HepG2 (cell line): ENCODE results near the gene DCK. TPM values are rescaled to one million over a fixed set of nuclear protein-coding genes. Genes with fewer than 3 reads are reported as not detected.
"Not testable (repeated sequence)": the region's sequence is repeated elsewhere in the genome, so short reads cannot be mapped to it uniquely, and the experiment has no call there.

Source experiments
- ATAC-seq: fragments of 200-7000 bp; cut with Tn5 transposase; 3 replicates; pipeline ENCODE4 v1.9.1; 2020; ENCODE audit warnings: mild to moderate bottlenecking, moderate library complexity
- BruUV-seq: library from RNA; stranded (reverse); fragments of 400-500 nt; replicated peaks from 2 replicates; lab custom pipeline; 2021; lab: Mats Ljungman, UMichigan
- CTCF ChIA-PET: fragments of 300-600 bp; formaldehyde crosslinking; extraction: SDS; loops from one replicate; lab custom pipeline; 2021; ENCODE audit warnings: low total read pairs, inconsistent platforms, low intra/inter-chr PET ratio; lab: Yijun Ruan, JAX
- POLR2A ChIA-PET: fragments of 350-600 bp; sonication (Branson Sonifier 250); formaldehyde crosslinking; loops from one replicate; lab custom pipeline; 2020; ENCODE audit warnings: antibody characterized with exemption, inconsistent platforms; lab: Yijun Ruan, JAX
- DNase-seq: peaks from one replicate; pipeline ENCODE4 v3.0.0-alpha.2; 2015; ENCODE audit warnings: low spot score
- FAIRE-seq: peaks from 3 replicates; lab custom pipeline; 2011; peaks lifted over from hg19 to GRCh38; lab: Jason Lieb, UNC
- H2AFZ ChIP-seq: one replicate; pipeline ENCODE4 v1.6.1; 2011; ENCODE audit warnings: low read length, inconsistent platforms
- H3K27ac ChIP-seq: fragments of 300-600 bp; 3 replicates; pipeline ENCODE4 v1.8.0; 2011; ENCODE audit warnings: mixed run types, mild to moderate bottlenecking, mixed read lengths, low read length, inconsistent platforms; ENCODE audit not compliant: insufficient read depth; ENCODE audit errors: extremely low read length
- H3K27me3 ChIP-seq, 2 experiments: fragments of 200-600 bp in 1 of 2; 2 replicates in 1 of 2; 3 replicates in 1 of 2; pipeline versions ENCODE4 v1.6.0 to v1.8.0; 2011; ENCODE audit warnings: low read length in 2 of 2, mild to moderate bottlenecking in 2 of 2, moderate library complexity in 2 of 2, inconsistent platforms in 1 of 2; ENCODE audit not compliant: insufficient read depth in 2 of 2, control insufficient read depth in 1 of 2
- H3K36me3 ChIP-seq, 2 experiments: fragments of 200-600 bp in 1 of 2; replicated peaks in 1 of 2; 2 replicates in 1 of 2; 3 replicates in 1 of 2; pipeline versions ENCODE4 v1.5.1 to v1.8.0; 2011; ENCODE audit warnings: low read length in 2 of 2, inconsistent platforms in 1 of 2; ENCODE audit not compliant: insufficient read depth in 2 of 2, control insufficient read depth in 1 of 2
- H3K4me1 ChIP-seq: 2 replicates; pipeline ENCODE4 v1.5.1; 2012; ENCODE audit warnings: low read length, inconsistent platforms; ENCODE audit not compliant: insufficient read depth
- H3K4me2 ChIP-seq: 2 replicates; pipeline ENCODE4 v1.6.0; 2011; ENCODE audit warnings: low read depth, low read length, inconsistent platforms
- H3K4me3 ChIP-seq, 3 experiments: fragments of 200-600 bp in 1 of 3; sonication (generic), shearing (Covaris generic) in 1 of 3; replicated peaks in 1 of 3; 2 replicates each; pipeline ENCODE4 v1.5.1; 2011 to 2016; ENCODE audit warnings: low read length in 3 of 3, inconsistent platforms in 2 of 3, low read depth in 2 of 3, mild to moderate bottlenecking in 2 of 3, control low read depth in 1 of 3, mixed read lengths in 1 of 3; ENCODE audit not compliant: insufficient read depth in 1 of 3
- H3K79me2 ChIP-seq: one replicate; pipeline ENCODE4 v1.6.1; 2011; ENCODE audit warnings: low read length, inconsistent platforms; ENCODE audit not compliant: insufficient read depth
- H3K9ac ChIP-seq: 2 replicates; pipeline ENCODE4 v1.6.0; 2011; ENCODE audit warnings: mild to moderate bottlenecking, low read depth, low read length, inconsistent platforms; ENCODE audit not compliant: insufficient read depth
- H3K9me3 ChIP-seq: 2 replicates; pipeline ENCODE4 v1.5.1; 2012; ENCODE audit warnings: mild to moderate bottlenecking, low read length
- H4K20me1 ChIP-seq: 2 replicates; pipeline ENCODE4 v1.6.0; 2011; ENCODE audit warnings: inconsistent platforms, mild to moderate bottlenecking, low read length, moderate library complexity; ENCODE audit not compliant: insufficient read depth
- WGBS: methylation state at CpG from one replicate; pipeline ENCODE4 v1.1.6; 2017; ENCODE audit warnings: low lambda C conversion rate; 5-methylcytosine and 5-hydroxymethylcytosine counted together
- in situ Hi-C: cut with HindIII; loops from 2 replicates; pipeline ENCODE4 v1.10.0; 2017; ENCODE audit warnings: low pct_unique_long_range_greater_than_20kb; ENCODE audit not compliant: extremely low pct_ligation_motif_present
- intact Hi-C: fragments of 100-400 bp; cut with micrococcal nuclease; formaldehyde crosslinking; loops from one replicate; pipeline ENCODE4 v1.10.0; 2022; ENCODE audit not compliant: unreplicated experiment
- polyA plus RNA-seq, 8 experiments: library from polyadenylated mRNA; depleted of rRNA in 3 of 8; stranded (reverse) in 7 of 8; unstranded in 1 of 8; fragments of >200 nt; fragmentation: Illumina TruSeq in 4 of 8; extraction: Trizol in 4 of 8; gene quantifications; 2 replicates each; pipeline versions ENCODE4 v1.2.1 to v1.2.3, GENCODE V29; 2011 to 2016; ENCODE audit warnings: low read depth in 4 of 8, missing spikeins in 1 of 8, mixed read lengths in 1 of 8; ENCODE audit not compliant: insufficient read depth in 1 of 8
- total RNA-seq, 5 experiments: library from RNA; depleted of rRNA; stranded (reverse); fragments of >200 nt; fragmentation: Illumina TruSeq; extraction: Trizol; gene quantifications; 2 replicates each; pipeline ENCODE4 v1.2.3, GENCODE V29; 2016; ENCODE audit warnings: low read depth in 1 of 5
- TF ChIP-seq, protein P1 (sequence below): sonication (generic); formaldehyde crosslinking; IDR thresholded peaks from 2 replicates; pipeline ENCODE4 v1.4.0; 2020; ENCODE audit warnings: missing genetic modification reagents

DCK gene
- total and polyA plus RNA-seq, 2 of the 13 experiments (the other 11 are each of a cell fraction or from before 2014, with no cell fraction given), result 5.7 to 21.8 TPM

DNA sequence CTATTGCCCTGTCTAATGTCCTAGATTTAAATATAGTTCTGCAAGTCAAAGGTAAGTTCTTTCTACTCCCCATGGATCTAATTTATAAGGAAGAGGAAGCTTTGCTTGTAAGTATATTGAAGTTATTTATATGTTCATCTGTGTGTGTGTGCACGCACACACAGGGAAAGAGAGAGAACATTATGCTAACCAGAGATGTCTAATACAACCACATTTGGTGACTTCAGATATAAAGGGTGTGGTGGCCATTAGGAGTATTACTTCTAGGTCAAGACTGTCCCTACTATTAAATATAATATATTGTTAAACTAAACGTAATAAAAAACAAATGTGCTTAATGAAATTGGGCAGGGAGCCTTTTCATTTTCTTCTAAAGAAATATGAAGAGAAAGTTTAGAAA, 4.1 kb downstream of the DCK start (continued):
- TF ChIP-seq, protein P1, sequence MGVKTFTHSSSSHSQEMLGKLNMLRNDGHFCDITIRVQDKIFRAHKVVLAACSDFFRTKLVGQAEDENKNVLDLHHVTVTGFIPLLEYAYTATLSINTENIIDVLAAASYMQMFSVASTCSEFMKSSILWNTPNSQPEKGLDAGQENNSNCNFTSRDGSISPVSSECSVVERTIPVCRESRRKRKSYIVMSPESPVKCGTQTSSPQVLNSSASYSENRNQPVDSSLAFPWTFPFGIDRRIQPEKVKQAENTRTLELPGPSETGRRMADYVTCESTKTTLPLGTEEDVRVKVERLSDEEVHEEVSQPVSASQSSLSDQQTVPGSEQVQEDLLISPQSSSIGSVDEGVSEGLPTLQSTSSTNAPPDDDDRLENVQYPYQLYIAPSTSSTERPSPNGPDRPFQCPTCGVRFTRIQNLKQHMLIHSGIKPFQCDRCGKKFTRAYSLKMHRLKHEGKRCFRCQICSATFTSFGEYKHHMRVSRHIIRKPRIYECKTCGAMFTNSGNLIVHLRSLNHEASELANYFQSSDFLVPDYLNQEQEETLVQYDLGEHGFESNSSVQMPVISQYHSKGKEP, result no peak

DNA sequence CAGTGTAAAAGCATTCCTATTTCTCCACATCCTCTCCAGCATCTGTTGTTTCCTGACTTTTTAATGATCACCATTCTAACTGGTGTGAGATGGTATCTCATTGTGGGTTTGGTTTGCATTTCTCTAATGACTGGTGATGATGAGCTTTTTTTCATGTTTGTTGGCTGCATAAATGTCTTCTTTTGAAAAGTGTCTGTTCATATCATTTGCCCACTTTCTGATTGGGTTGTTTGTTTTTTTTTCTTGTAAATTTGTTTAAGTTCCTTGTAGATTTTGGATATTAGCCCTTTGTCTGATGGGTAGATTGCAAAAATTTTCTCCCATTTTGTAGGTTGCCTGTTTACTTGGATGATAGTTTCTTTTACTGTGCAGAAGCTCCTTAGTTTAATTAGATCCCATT, 6.2 kb downstream of the DCK start:
- H3K27ac ChIP-seq, H3K4me2 ChIP-seq, H3K36me3 ChIP-seq, POLR2A ChIA-PET, CTCF ChIA-PET, H2AFZ ChIP-seq, H3K27me3 ChIP-seq, BruUV-seq, H4K20me1 ChIP-seq, DNase-seq, H3K4me3 ChIP-seq, H3K9ac ChIP-seq, FAIRE-seq, H3K9me3 ChIP-seq, ATAC-seq: not testable (repeated sequence)
- in situ Hi-C loops, result loop anchor here (10.0 to 25.0 kb wide), 2 partner anchors 155 to 337 kb away; partner anchors contain the start of gene JCHAIN
- peaks cover 46% of the 10 kb centered on the region for H3K79me2 ChIP-seq
- peaks cover 29% of the 10 kb centered on the region for H3K4me1 ChIP-seq
- intact Hi-C loops, result loop anchor here (10.0 kb wide), 1 partner anchor 295 kb away; no protein-coding TSS in a partner anchor

DNA sequence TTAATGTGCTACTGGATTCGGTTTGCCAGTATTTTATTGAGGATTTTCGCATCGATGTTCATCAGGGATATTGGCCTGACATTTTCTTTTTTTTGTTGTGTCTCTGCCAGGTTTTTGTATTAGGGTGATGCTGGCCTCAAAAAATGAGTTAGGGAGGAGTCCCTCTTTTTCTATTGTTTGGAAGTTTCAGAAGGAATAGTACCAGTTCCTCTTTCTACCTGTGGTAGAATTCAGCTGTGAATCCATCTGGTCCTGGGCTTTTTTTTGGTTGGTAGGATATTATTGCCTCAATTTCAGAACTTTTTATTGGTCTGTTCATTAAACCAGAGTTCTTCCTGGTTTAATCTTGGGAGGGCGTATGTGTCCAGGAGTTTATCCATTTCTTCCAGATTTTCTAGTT, 7.9 kb downstream of the DCK start:
- H2AFZ ChIP-seq, H3K4me2 ChIP-seq, ATAC-seq, intact Hi-C loops, H4K20me1 ChIP-seq, H3K36me3 ChIP-seq, BruUV-seq, FAIRE-seq, H3K9ac ChIP-seq, DNase-seq, POLR2A ChIA-PET, H3K27me3 ChIP-seq, H3K4me3 ChIP-seq, H3K27ac ChIP-seq, CTCF ChIA-PET, H3K9me3 ChIP-seq: not testable (repeated sequence)
- in situ Hi-C loops, result loop anchor here (25.0 kb wide), 1 partner anchor 339 kb away; the partner anchor contains the start of gene JCHAIN
- 97% methylated on average over 4 of the region's 4 CpGs for WGBS
- H3K79me2 ChIP-seq, result peaks cover 33% of the 10 kb centered on the region
- H3K4me1 ChIP-seq, result peaks cover 12% of the 10 kb centered on the region
